NT2/D1 (cell line): ENCODE measurements around the gene MT1A.

Experiments
- DNase-seq: peaks from one replicate; pipeline ENCODE4 v3.0.0-alpha.2; 2011; ENCODE audit warnings: low read depth, low spot score
- H3K27me3 ChIP-seq: 2 replicates; pipeline ENCODE4 v1.6.0; 2011; ENCODE audit warnings: mild to moderate bottlenecking; ENCODE audit not compliant: insufficient read length, insufficient read depth
- H3K36me3 ChIP-seq: 2 replicates; pipeline ENCODE4 v1.6.1; 2011; ENCODE audit warnings: mild to moderate bottlenecking, low read length, mixed read lengths; ENCODE audit not compliant: insufficient read depth, insufficient read length
- H3K4me1 ChIP-seq: 2 replicates; pipeline ENCODE4 v1.5.1; 2011; ENCODE audit not compliant: insufficient read depth, insufficient read length
- H3K4me3 ChIP-seq: 2 replicates; pipeline ENCODE4 v1.5.1; 2011; ENCODE audit warnings: low read depth; ENCODE audit not compliant: insufficient read length
- H3K9ac ChIP-seq: 2 replicates; pipeline ENCODE4 v1.6.0; 2011; ENCODE audit warnings: low read depth; ENCODE audit not compliant: insufficient read length
- H3K9me3 ChIP-seq: 2 replicates; pipeline ENCODE4 v1.5.1; 2011; ENCODE audit warnings: mild to moderate bottlenecking, low read length; ENCODE audit not compliant: insufficient read depth
- SUZ12 ChIP-seq: IDR thresholded peaks from 2 replicates; pipeline ENCODE4 v1.6.1; 2011; ENCODE audit not compliant: insufficient read length, insufficient read depth; ENCODE audit errors: extremely low read depth
- YY1 ChIP-seq: IDR thresholded peaks from 2 replicates; pipeline ENCODE4 v1.6.1; 2011; ENCODE audit not compliant: insufficient read length, insufficient read depth
- ZNF274 ChIP-seq: IDR thresholded peaks from 2 replicates; pipeline ENCODE4 v1.6.1; 2011; ENCODE audit warnings: mild to moderate bottlenecking, low read depth, low read length

MT1A gene

GRCh38 chr16:56607109-56607618 is 31.3 kb upstream of the MT1A start:
- Histone ChIP-seq H3K27me3 (no peaks in the 10 kb centered on the region), H3K4me1 (peaks cover 17% of the 10 kb centered on the region), H3K9me3 (no peaks in the 10 kb centered on the region), H3K9ac (peak overlapping the region; percentile 22), H3K4me3 (no peak overlapping the region), H3K36me3 (peaks cover 6% of the 10 kb centered on the region)
- TF ChIP-seq YY1 (no peak), SUZ12 (no peak), ZNF274 (no peak)
- DNase-seq = no peak

GRCh38 chr16:56607675-56608042 is 30.8 kb upstream of the MT1A start:
- TF ChIP-seq ZNF274 (no peak), YY1 (no peak), SUZ12 (no peak)
- Histone ChIP-seq H3K9ac (peak overlapping the region; percentile 83), H3K36me3 (peaks cover 6% of the 10 kb centered on the region), H3K4me1 (peaks cover 17% of the 10 kb centered on the region), H3K27me3 (no peaks in the 10 kb centered on the region), H3K9me3 (no peaks in the 10 kb centered on the region), H3K4me3 (peak overlapping the region; percentile 68)
- no peak for DNase-seq

- H3K4me3 ChIP-seq = peak within 1 kb of the TSS; percentile 68
- peak within 1 kb of the TSS; percentile 83 for H3K9ac ChIP-seq
- no peaks in the 10 kb centered on the region for H3K9me3 ChIP-seq
- TF ChIP-seq ZNF274 (no peak), SUZ12 (no peak), YY1 (no peak)
- DNase-seq = peak; percentile 95
- no peaks in the 10 kb centered on the region for H3K27me3 ChIP-seq
- H3K4me1 ChIP-seq = peaks cover 17% of the 10 kb centered on the region
- peaks cover 6% of the 10 kb centered on the region for H3K36me3 ChIP-seq
Observed at GRCh38 chr16:56608043-56608875, 30.2 kb upstream of the MT1A start, which contains the start of gene MT2A. MT2A (plus strand) TSS chr16:56608584; CDS start chr16:56608656, 72 bp downstream.

GRCh38 chr16:56608876-56609462 is 29.5 kb upstream of the MT1A start:
- Histone ChIP-seq H3K4me3 (peak overlapping the region; percentile 68), H3K4me1 (peaks cover 17% of the 10 kb centered on the region), H3K9me3 (no peaks in the 10 kb centered on the region), H3K9ac (peak overlapping the region; percentile 81), H3K27me3 (no peaks in the 10 kb centered on the region), H3K36me3 (peaks cover 6% of the 10 kb centered on the region)
- no peak for TF ChIP-seq SUZ12
- TF ChIP-seq YY1 = no peak
- no peak for TF ChIP-seq ZNF274
- no peak for DNase-seq

GRCh38 chr16:56609463-56609921 is 29.0 kb upstream of the MT1A start:
- TF ChIP-seq YY1 (no peak), SUZ12 (no peak)
- peaks cover 6% of the 10 kb centered on the region for H3K36me3 ChIP-seq
- H3K9me3 ChIP-seq = no peaks in the 10 kb centered on the region
- H3K4me3 ChIP-seq = peak overlapping the region; percentile 68
- peak overlapping the region; percentile 81 for H3K9ac ChIP-seq
- no peaks in the 10 kb centered on the region for H3K27me3 ChIP-seq
- H3K4me1 ChIP-seq = peaks cover 17% of the 10 kb centered on the region
- no peak for DNase-seq

GRCh38 chr16:56610017-56610608 is 28.4 kb upstream of the MT1A start:
- peaks cover 6% of the 10 kb centered on the region for H3K36me3 ChIP-seq
- DNase-seq = no peak

More at GRCh38 chr16:56610017-56610608, 28.4 kb upstream of the MT1A start:
- TF ChIP-seq ZNF274 (no peak), YY1 (no peak), SUZ12 (no peak)
- Histone ChIP-seq H3K9ac (peak overlapping the region; percentile 27), H3K4me1 (peaks cover 17% of the 10 kb centered on the region), H3K4me3 (peak overlapping the region; percentile 5), H3K27me3 (no peaks in the 10 kb centered on the region), H3K9me3 (no peaks in the 10 kb centered on the region)
